ENCODE results near the gene AMZ2.
"Not testable (repeated sequence)": the region's sequence is repeated elsewhere in the genome, so short reads cannot be mapped to it uniquely, and the experiment has no call there.

DNA sequence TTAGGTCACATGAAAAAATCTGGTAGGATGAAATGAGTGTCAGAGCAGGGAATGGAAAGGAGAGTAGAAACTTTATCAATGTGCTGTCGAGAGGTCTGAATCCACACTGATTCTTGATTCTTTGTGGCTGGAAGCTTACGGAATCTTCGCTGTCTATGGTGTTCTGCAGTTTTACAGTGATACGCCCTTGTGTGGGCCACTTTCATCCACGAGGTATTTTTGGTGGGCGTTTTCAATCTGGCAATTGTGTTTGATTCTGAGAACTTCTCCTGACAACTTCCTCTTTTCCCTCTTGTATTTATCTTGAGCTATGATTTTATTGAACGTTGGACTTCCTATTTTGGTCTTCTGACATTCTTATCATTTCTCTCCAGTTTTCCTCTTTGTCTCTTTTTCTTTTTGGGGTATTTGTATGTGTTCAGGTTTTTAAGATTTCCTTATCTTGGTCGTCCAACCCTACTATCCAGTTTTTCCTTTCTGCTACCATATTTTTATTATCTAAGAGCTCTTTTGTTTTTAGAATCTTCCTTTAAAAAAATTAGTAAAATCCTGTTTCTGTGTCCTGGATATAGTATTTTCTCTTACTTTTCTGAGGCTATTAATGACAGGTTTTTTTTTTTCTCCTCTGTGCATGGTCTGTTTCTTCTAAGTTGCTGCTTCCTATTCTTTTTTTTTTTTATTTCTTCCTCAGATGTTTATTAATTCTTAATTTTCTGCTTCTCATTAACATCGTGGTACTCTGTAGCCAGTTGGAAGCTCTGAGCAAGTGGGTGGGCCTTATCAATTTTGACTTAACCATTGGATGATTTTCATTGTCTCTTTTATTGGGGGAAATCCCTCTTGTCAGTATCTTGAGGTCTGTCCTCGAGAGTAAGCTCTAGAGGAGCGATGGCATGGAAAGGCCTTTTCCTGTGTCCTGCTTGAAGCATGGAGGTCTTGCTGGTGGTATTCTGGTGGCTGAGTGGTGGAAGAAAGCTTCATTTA, 34.1 kb upstream of the AMZ2 start:
- TF ChIP-seq, protein P1, sequence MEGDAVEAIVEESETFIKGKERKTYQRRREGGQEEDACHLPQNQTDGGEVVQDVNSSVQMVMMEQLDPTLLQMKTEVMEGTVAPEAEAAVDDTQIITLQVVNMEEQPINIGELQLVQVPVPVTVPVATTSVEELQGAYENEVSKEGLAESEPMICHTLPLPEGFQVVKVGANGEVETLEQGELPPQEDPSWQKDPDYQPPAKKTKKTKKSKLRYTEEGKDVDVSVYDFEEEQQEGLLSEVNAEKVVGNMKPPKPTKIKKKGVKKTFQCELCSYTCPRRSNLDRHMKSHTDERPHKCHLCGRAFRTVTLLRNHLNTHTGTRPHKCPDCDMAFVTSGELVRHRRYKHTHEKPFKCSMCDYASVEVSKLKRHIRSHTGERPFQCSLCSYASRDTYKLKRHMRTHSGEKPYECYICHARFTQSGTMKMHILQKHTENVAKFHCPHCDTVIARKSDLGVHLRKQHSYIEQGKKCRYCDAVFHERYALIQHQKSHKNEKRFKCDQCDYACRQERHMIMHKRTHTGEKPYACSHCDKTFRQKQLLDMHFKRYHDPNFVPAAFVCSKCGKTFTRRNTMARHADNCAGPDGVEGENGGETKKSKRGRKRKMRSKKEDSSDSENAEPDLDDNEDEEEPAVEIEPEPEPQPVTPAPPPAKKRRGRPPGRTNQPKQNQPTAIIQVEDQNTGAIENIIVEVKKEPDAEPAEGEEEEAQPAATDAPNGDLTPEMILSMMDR (IDR thresholded peaks at IDR 0.05), result not testable (repeated sequence)
- TF ChIP-seq MEF2A (IDR thresholded peaks at IDR 0.05; ENCODE audit: borderline replicate concordance, low read depth); RFX5 (IDR thresholded peaks at IDR 0.05; ENCODE audit: low read length); NFIC (IDR thresholded peaks at IDR 0.05; ENCODE audit: borderline replicate concordance); RCOR1 (IDR thresholded peaks at IDR 0.05; ENCODE audit: low read length); NRF1 (IDR thresholded peaks at IDR 0.05; ENCODE audit: low read depth, low read length); EP300 (IDR thresholded peaks at IDR 0.05; ENCODE audit: borderline replicate concordance in 1 of 2, low read depth in 1 of 2, low read length in 1 of 2): not testable (repeated sequence)
- TF ChIP-seq, protein P2, sequence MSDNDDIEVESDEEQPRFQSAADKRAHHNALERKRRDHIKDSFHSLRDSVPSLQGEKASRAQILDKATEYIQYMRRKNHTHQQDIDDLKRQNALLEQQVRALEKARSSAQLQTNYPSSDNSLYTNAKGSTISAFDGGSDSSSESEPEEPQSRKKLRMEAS (IDR thresholded peaks at IDR 0.05; ENCODE audit: low read depth), result not testable (repeated sequence)

Data from SK-N-SH (cell line).